ENCODE measurements around the gene FHOD3. TPM values are rescaled to one million over a fixed set of nuclear protein-coding genes. Genes with fewer than 3 reads are reported as not detected.

The FHOD3 gene
- polyA plus RNA-seq, 4 donors = 36.8 to 46.8 (median 42.1) TPM

Other genes starting within 250 kb of the FHOD3 start
- 10 to 100 TPM; 62.4 to 73.4 (median 69.8) TPM for gene RPRD1A, start 230.2 kb upstream of the FHOD3 start, polyA plus RNA-seq (ENCODE audit: insufficient read length in 4 of 4)
- gene SLC39A6, start 168.4 kb upstream of the FHOD3 start, polyA plus RNA-seq (ENCODE audit: insufficient read length in 4 of 4) = 10 to 100 TPM; 79.0 to 87.9 (median 85.2) TPM
- 100 to 1,000 TPM in 2 of 4 donors, 10 to 100 TPM in 2; 82.7 to 104 (median 101) TPM for gene ELP2, start 167.8 kb upstream of the FHOD3 start, polyA plus RNA-seq (ENCODE audit: insufficient read length in 4 of 4)
- gene MOCOS, start 110.2 kb upstream of the FHOD3 start, polyA plus RNA-seq (ENCODE audit: insufficient read length in 4 of 4) = 1 to 10 TPM in 1 of 4 donors, under 1 TPM in 3; 0.40 to 1.1 (median 0.82) TPM

Data from right renal pelvis (tissue), 4 donors.